Ectodermal cell (in vitro differentiated cells): Measurements from ENCODE around the gene PDCD1.
"Not testable (repeated sequence)": the region's sequence is repeated elsewhere in the genome, so short reads cannot be mapped to it uniquely, and the experiment has no call there.

Experiments used
- H3K27ac ChIP-seq: 2 replicates; pipeline ENCODE4 v1.7.0; 2013; ENCODE audit warnings: mild to moderate bottlenecking, low read depth, low read length; ENCODE audit not compliant: insufficient read depth, poor library complexity, severe bottlenecking
- H3K27me3 ChIP-seq: 2 replicates; pipeline ENCODE4 v1.7.0; 2013; ENCODE audit warnings: mild to moderate bottlenecking, low read length; ENCODE audit not compliant: insufficient read depth, control insufficient read depth, poor library complexity, severe bottlenecking
- H3K36me3 ChIP-seq: one replicate; pipeline ENCODE4 v1.7.0; 2013; ENCODE audit warnings: low read length; ENCODE audit not compliant: control insufficient read depth, insufficient read depth
- H3K4me1 ChIP-seq: one replicate; pipeline ENCODE4 v1.7.0; 2013; ENCODE audit warnings: low read length; ENCODE audit not compliant: control insufficient read depth, insufficient read depth
- H3K4me3 ChIP-seq: 2 replicates; pipeline ENCODE4 v1.7.0; 2013; ENCODE audit warnings: low read depth, low read length, control low read depth; ENCODE audit not compliant: insufficient read depth
- H3K9me3 ChIP-seq: 2 replicates; pipeline ENCODE4 v1.7.0; 2013; ENCODE audit warnings: mild to moderate bottlenecking, low read length, moderate library complexity; ENCODE audit not compliant: control insufficient read depth
- WGBS, 2 experiments: methylation state at CpG; one replicate each; pipeline ENCODE4 v1.1.7; 2013; ENCODE audit warnings: missing lambda C conversion rate in 2 of 2; 5-methylcytosine and 5-hydroxymethylcytosine counted together

PDCD1 gene

GRCh38 chr2:241821460-241822263 is 37.0 kb downstream of the PDCD1 start:
- Histone ChIP-seq H3K36me3 (no peaks in the 10 kb centered on the region), H3K27ac (no peak overlapping the region), H3K9me3 (no peaks in the 10 kb centered on the region), H3K4me3 (no peak overlapping the region), H3K27me3 (no peaks in the 10 kb centered on the region), H3K4me1 (peaks cover 2% of the 10 kb centered on the region)
- WGBS, 2 experiments = 89 to 90% methylated on average over 28 of the region's 28 CpGs

- Histone ChIP-seq H3K27me3 (no peaks in the 10 kb centered on the region), H3K36me3 (no peaks in the 10 kb centered on the region), H3K4me3 (no peak overlapping the region), H3K27ac (no peak overlapping the region), H3K9me3 (no peaks in the 10 kb centered on the region), H3K4me1 (peaks cover 3% of the 10 kb centered on the region)
- 85 to 86% methylated on average over 31 of the region's 31 CpGs for WGBS, 2 experiments
These were observed 37.9 kb downstream of the PDCD1 start for GRCh38 chr2:241820625-241821384.

- H3K4me3 ChIP-seq, H3K4me1 ChIP-seq, H3K36me3 ChIP-seq, H3K27me3 ChIP-seq, H3K9me3 ChIP-seq, H3K27ac ChIP-seq: not testable (repeated sequence)
- 92 to 93% methylated on average over 27 of the region's 27 CpGs for WGBS, 2 experiments
These were observed 38.6 kb downstream of the PDCD1 start for GRCh38 chr2:241819947-241820624.

GRCh38 chr2:241818943-241819270 is 39.8 kb downstream of the PDCD1 start:
- H3K36me3 ChIP-seq = no peaks in the 10 kb centered on the region
- WGBS, 2 experiments = 89 to 90% methylated on average over 10 of the region's 10 CpGs
- no peaks in the 10 kb centered on the region for H3K9me3 ChIP-seq
- no peaks in the 10 kb centered on the region for H3K27me3 ChIP-seq
- H3K4me1 ChIP-seq = peaks cover 11% of the 10 kb centered on the region
- no peak overlapping the region for H3K4me3 ChIP-seq
- H3K27ac ChIP-seq = no peak overlapping the region

- H3K27ac ChIP-seq = no peak overlapping the region
- H3K36me3 ChIP-seq = no peaks in the 10 kb centered on the region
- no peak overlapping the region for H3K4me3 ChIP-seq
- H3K27me3 ChIP-seq = no peaks in the 10 kb centered on the region
- no peaks in the 10 kb centered on the region for H3K9me3 ChIP-seq
- WGBS, 2 experiments = 90 to 91% methylated on average over 25 of the region's 25 CpGs
- H3K4me1 ChIP-seq = peaks cover 11% of the 10 kb centered on the region
These were observed 40.3 kb downstream of the PDCD1 start for GRCh38 chr2:241818229-241818942.

- not testable (repeated sequence) for H3K36me3 ChIP-seq, H3K9me3 ChIP-seq, H3K27ac ChIP-seq, H3K4me3 ChIP-seq, H3K27me3 ChIP-seq
- WGBS, 2 experiments = 88 to 96% methylated on average over 10 of the region's 10 CpGs
- H3K4me1 ChIP-seq = peaks cover 11% of the 10 kb centered on the region
These were observed 40.9 kb downstream of the PDCD1 start for GRCh38 chr2:241817821-241818215.

GRCh38 chr2:241817126-241817820 is 41.4 kb downstream of the PDCD1 start:
- no peak overlapping the region for H3K27ac ChIP-seq
- H3K36me3 ChIP-seq = no peaks in the 10 kb centered on the region
- peaks cover 11% of the 10 kb centered on the region for H3K4me1 ChIP-seq
- H3K4me3 ChIP-seq = no peak overlapping the region
- H3K27me3 ChIP-seq = no peaks in the 10 kb centered on the region
- no peaks in the 10 kb centered on the region for H3K9me3 ChIP-seq
- 77 to 82% methylated on average over 16 of the region's 16 CpGs for WGBS, 2 experiments

GRCh38 chr2:241816431-241817121 is 42.1 kb downstream of the PDCD1 start:
- Histone ChIP-seq H3K36me3 (no peaks in the 10 kb centered on the region), H3K27ac (no peak overlapping the region), H3K9me3 (no peaks in the 10 kb centered on the region), H3K4me1 (peaks cover 11% of the 10 kb centered on the region), H3K27me3 (no peaks in the 10 kb centered on the region), H3K4me3 (no peak overlapping the region)
- 84 to 86% methylated on average over 33 of the region's 33 CpGs for WGBS, 2 experiments
